Stimulated activated CD8-positive, alpha-beta memory T cell treated with anti-CD3 and anti-CD28 coated beads, Interleukin-4, amount 100 ng/mL, for 48 hours (primary cell): Measurements from ENCODE around the gene GNAI2.
"Not testable (repeated sequence)": the region's sequence is repeated elsewhere in the genome, so short reads cannot be mapped to it uniquely, and the experiment has no call there.

Source experiments
- DNase-seq: peaks from one replicate; pipeline ENCODE4 v3.0.0-alpha.2; 2020

Gene GNAI2

GRCh38 chr3:50284121-50284520, 48.1 kb downstream of the GNAI2 start:
- DNase-seq = not testable (repeated sequence)

- no peak for DNase-seq
Observed at GRCh38 chr3:50286322-50287227, 50.6 kb downstream of the GNAI2 start.

- no peak for DNase-seq
Observed at GRCh38 chr3:50287262-50287661, 51.3 kb downstream of the GNAI2 start.

GRCh38 chr3:50288387-50289007, 52.5 kb downstream of the GNAI2 start:
- DNase-seq = no peak

- no peak for DNase-seq
Observed at GRCh38 chr3:50289130-50289529, 53.1 kb downstream of the GNAI2 start.

- DNase-seq = no peak
Observed at GRCh38 chr3:50290161-50290641, 54.2 kb downstream of the GNAI2 start.

- DNase-seq = peak; percentile 95
Observed at GRCh38 chr3:50292159-50293078, 56.4 kb downstream of the GNAI2 start, which contains the start of gene IFRD2. TSS of gene IFRD2 (minus strand) at chr3:50292429. CDS start at chr3:50292274, 155 bp downstream.

- no peak for DNase-seq
Observed at GRCh38 chr3:50293079-50293801, 57.2 kb downstream of the GNAI2 start.

GRCh38 chr3:50294089-50294488, 58.1 kb downstream of the GNAI2 start:
- no peak for DNase-seq

GRCh38 chr3:50294492-50295403, 58.7 kb downstream of the GNAI2 start:
- DNase-seq = no peak

- no peak for DNase-seq
Observed at GRCh38 chr3:50295553-50296431, 59.8 kb downstream of the GNAI2 start.

GRCh38 chr3:50296721-50297383, 60.8 kb downstream of the GNAI2 start:
- DNase-seq = no peak

- no peak for DNase-seq
Observed at GRCh38 chr3:50297384-50297775, 61.4 kb downstream of the GNAI2 start.

- DNase-seq = no peak
Observed at GRCh38 chr3:50297896-50298725, 62.1 kb downstream of the GNAI2 start.

- DNase-seq = peak; percentile 100
Observed at GRCh38 chr3:50298836-50299637, 63.0 kb downstream of the GNAI2 start, which contains the start of the genes HYAL3 and NAA80. TSS of gene HYAL3 (minus strand) at chr3:50299405. CDS start at chr3:50295602, 3,803 bp downstream. TSS of gene NAA80 (minus strand) at chr3:50299405. CDS start at chr3:50297463, 1,942 bp downstream.

GRCh38 chr3:50299638-50299928, 63.6 kb downstream of the GNAI2 start:
- DNase-seq = no peak

GRCh38 chr3:50299929-50300680, 64.1 kb downstream of the GNAI2 start:
- DNase-seq = no peak
